ENCODE data around the gene FGD4. TPM values are rescaled to one million over a fixed set of nuclear protein-coding genes. Genes with fewer than 3 reads are reported as not detected.

The FGD4 gene
- total RNA-seq, 8 experiments from 2014 or later: 1.6 to 35.0 (median 19.4) TPM

- WGBS, 10 experiments: 18 to 100% (median 79%) methylated on average over 1 to 2 of the region's 2 CpGs; no CpG with 5 or more reads in 3 of the 10 experiments
- Histone ChIP-seq H3K4me1 (replicated peaks in 1 of 2) (peaks cover 0 to 8% of the 10 kb centered on the region in 2 donors), H3K27ac (no peak overlapping the region), H3K4me3 (no peak overlapping the region)
- in situ Hi-C loops (cut with MboI; ENCODE audit: low pct_unique_long_range_greater_than_20kb in 2 of 9, low sequenced_read_pairs in 9 of 9, unreplicated experiment in 9 of 9): no loop called here
- ATAC-seq (replicated peaks in 6 of 8): no peak
These were observed 89.7 kb downstream of the FGD4 start for GRCh38 chr12:32489070-32489469.

- Histone ChIP-seq H3K4me1 (replicated peaks in 1 of 2) (peaks cover 0 to 15% of the 10 kb centered on the region in 2 donors), H3K4me3 (no peak overlapping the region), H3K27ac (no peak overlapping the region)
- in situ Hi-C loops (cut with MboI; ENCODE audit: low pct_unique_long_range_greater_than_20kb in 2 of 9, low sequenced_read_pairs in 9 of 9, unreplicated experiment in 9 of 9): no loop called here
- ATAC-seq (replicated peaks in 6 of 8): no peak
- WGBS, 10 experiments: 36 to 100% (median 80%) methylated on average over 2 of the region's 2 CpGs; no CpG with 5 or more reads in 2 of the 10 experiments
These were observed 91.4 kb downstream of the FGD4 start for GRCh38 chr12:32490801-32491200.

GRCh38 chr12:32493282-32493681 lies 93.9 kb downstream of the FGD4 start:
- Histone ChIP-seq H3K27ac (no peak overlapping the region), H3K4me1 (replicated peaks in 1 of 2) (peaks cover 0 to 15% of the 10 kb centered on the region in 2 donors), H3K4me3 (no peak overlapping the region)
- WGBS, 10 experiments: 17 to 86% (median 50%) methylated on average over 1 to 4 of the region's 4 CpGs; no CpG with 5 or more reads in 4 of the 10 experiments
- ATAC-seq (replicated peaks in 6 of 8): no peak
- in situ Hi-C loops (cut with MboI; ENCODE audit: low pct_unique_long_range_greater_than_20kb in 2 of 9, low sequenced_read_pairs in 9 of 9, unreplicated experiment in 9 of 9): no loop called here

- peaks cover 0 to 15% of the 10 kb centered on the region in 2 donors for H3K4me1 ChIP-seq (replicated peaks in 1 of 2)
- ATAC-seq (replicated peaks in 6 of 8): no peak
- no peak overlapping the region for H3K4me3 ChIP-seq
- no peak overlapping the region for H3K27ac ChIP-seq
- in situ Hi-C loops (cut with MboI; ENCODE audit: low pct_unique_long_range_greater_than_20kb in 2 of 9, low sequenced_read_pairs in 9 of 9, unreplicated experiment in 9 of 9): no loop called here
These were observed 95.3 kb downstream of the FGD4 start for GRCh38 chr12:32494656-32495055.

GRCh38 chr12:32496946-32497345 lies 97.6 kb downstream of the FGD4 start:
- Histone ChIP-seq H3K4me1 (replicated peaks in 1 of 2) (peaks cover 4 to 7% of the 10 kb centered on the region in 2 donors), H3K4me3 (no peak overlapping the region), H3K27ac (no peak overlapping the region)
- in situ Hi-C loops (cut with MboI; ENCODE audit: low pct_unique_long_range_greater_than_20kb in 2 of 9, low sequenced_read_pairs in 9 of 9, unreplicated experiment in 9 of 9): no loop called here
- ATAC-seq (replicated peaks in 6 of 8): no peak

- 11 to 91% (median 82%) methylated on average over 1 to 4 of the region's 4 CpGs; no CpG with 5 or more reads in 3 of the 10 experiments for WGBS, 10 experiments
- ATAC-seq (replicated peaks in 6 of 8): no peak
- no peak overlapping the region for H3K27ac ChIP-seq
- peaks cover 4 to 7% of the 10 kb centered on the region in 2 donors for H3K4me1 ChIP-seq (replicated peaks in 1 of 2)
- in situ Hi-C loops (cut with MboI; ENCODE audit: low pct_unique_long_range_greater_than_20kb in 2 of 9, low sequenced_read_pairs in 9 of 9, unreplicated experiment in 9 of 9): no loop called here
- H3K4me3 ChIP-seq: no peak overlapping the region
These were observed 98.5 kb downstream of the FGD4 start for GRCh38 chr12:32497864-32498263.

- Histone ChIP-seq H3K27ac (no peak overlapping the region), H3K4me3 (no peak overlapping the region), H3K4me1 (replicated peaks in 1 of 2) (peaks cover 4 to 7% of the 10 kb centered on the region in 2 donors)
- in situ Hi-C loops (cut with MboI; ENCODE audit: low pct_unique_long_range_greater_than_20kb in 2 of 9, low sequenced_read_pairs in 9 of 9, unreplicated experiment in 9 of 9): no loop called here
- WGBS, 10 experiments: 80 to 100% (median 94%) methylated on average over 1 to 6 of the region's 6 CpGs; no CpG with 5 or more reads in 1 of the 10 experiments
- ATAC-seq (replicated peaks in 6 of 8): no peak
These were observed 99.7 kb downstream of the FGD4 start for GRCh38 chr12:32499048-32499447.

- ATAC-seq (replicated peaks in 6 of 8): peak; percentile 62 to 99 (median 98)
- WGBS, 10 experiments: 0 to 50% (median 0%) methylated on average over 1 to 3 of the region's 6 CpGs; no CpG with 5 or more reads in 3 of the 10 experiments
- in situ Hi-C loops (cut with MboI; ENCODE audit: low pct_unique_long_range_greater_than_20kb in 2 of 9, low sequenced_read_pairs in 9 of 9, unreplicated experiment in 9 of 9): no loop called here
- H3K27ac ChIP-seq: peak overlapping the region; percentile 21 to 70
- H3K4me3 ChIP-seq: peak overlapping the region; percentile 39 to 73 (median 41)
- H3K4me1 ChIP-seq (replicated peaks in 1 of 2): peaks cover 20 to 24% of the 10 kb centered on the region in 2 donors
These were observed 102.5 kb downstream of the FGD4 start for GRCh38 chr12:32501835-32502333.

- H3K4me1 ChIP-seq (replicated peaks in 1 of 2): peaks cover 21 to 26% of the 10 kb centered on the region in 2 donors
- peak overlapping the region; percentile 39 to 73 (median 41) for H3K4me3 ChIP-seq
- WGBS, 10 experiments: 0 to 3% (median 0%) methylated on average over 1 to 3 of the region's 3 CpGs; no CpG with 5 or more reads in 1 of the 10 experiments
- in situ Hi-C loops (cut with MboI; ENCODE audit: low pct_unique_long_range_greater_than_20kb in 2 of 9, low sequenced_read_pairs in 9 of 9, unreplicated experiment in 9 of 9): no loop called here
- peak overlapping the region; percentile 20 to 70 for H3K27ac ChIP-seq
- peak in 3 of 8 experiments; percentile 42 to 67 (median 67) for ATAC-seq (replicated peaks in 6 of 8)
These were observed 103.5 kb downstream of the FGD4 start for GRCh38 chr12:32502693-32503502.

- in situ Hi-C loops (cut with MboI; ENCODE audit: low pct_unique_long_range_greater_than_20kb in 2 of 9, low sequenced_read_pairs in 9 of 9, unreplicated experiment in 9 of 9): no loop called here
- 19 to 83% (median 40%) methylated on average over 1 to 2 of the region's 2 CpGs; no CpG with 5 or more reads in 5 of the 10 experiments for WGBS, 10 experiments
- Histone ChIP-seq H3K27ac (no peak overlapping the region), H3K4me3 (peak overlapping the region; percentile 39 to 73 (median 41)), H3K4me1 (replicated peaks in 1 of 2) (peaks cover 24 to 34% of the 10 kb centered on the region in 2 donors)
- ATAC-seq (replicated peaks in 6 of 8): no peak
These were observed 104.4 kb downstream of the FGD4 start for GRCh38 chr12:32503730-32504129.

- 0 to 100% (median 62%) methylated on average over 1 to 3 of the region's 3 CpGs; no CpG with 5 or more reads in 1 of the 10 experiments for WGBS, 10 experiments
- Histone ChIP-seq H3K27ac (no peak overlapping the region), H3K4me3 (peak overlapping the region; percentile 39 to 73 (median 41)), H3K4me1 (replicated peaks in 1 of 2) (peaks cover 24 to 38% of the 10 kb centered on the region in 2 donors)
- ATAC-seq (replicated peaks in 6 of 8): peak in 2 of 8 experiments; percentile 72 to 79
- in situ Hi-C loops (cut with MboI; ENCODE audit: low pct_unique_long_range_greater_than_20kb in 2 of 9, low sequenced_read_pairs in 9 of 9, unreplicated experiment in 9 of 9): no loop called here
These were observed 105.2 kb downstream of the FGD4 start for GRCh38 chr12:32504591-32504990.

- H3K27ac ChIP-seq: no peak overlapping the region
- peak overlapping the region in 4 of 5 donors; percentile 41 to 73 (median 48) for H3K4me3 ChIP-seq
- in situ Hi-C loops (cut with MboI; ENCODE audit: low pct_unique_long_range_greater_than_20kb in 2 of 9, low sequenced_read_pairs in 9 of 9, unreplicated experiment in 9 of 9): no loop called here
- no peak for ATAC-seq (replicated peaks in 6 of 8)
- peaks cover 24 to 39% of the 10 kb centered on the region in 2 donors for H3K4me1 ChIP-seq (replicated peaks in 1 of 2)
- WGBS, 10 experiments: 23 to 100% (median 69%) methylated on average over 1 to 12 of the region's 12 CpGs; no CpG with 5 or more reads in 1 of the 10 experiments
These were observed 105.9 kb downstream of the FGD4 start for GRCh38 chr12:32505067-32505945.
